GM21619 (cell line): Measurements from ENCODE around the gene EPN1.

Experiments
- ATAC-seq: cut with Tn5 transposase; IDR thresholded peaks from one replicate; pipeline ENCODE4 v1.9.1; 2021; ENCODE audit not compliant: unreplicated experiment

The EPN1 gene

DNA sequence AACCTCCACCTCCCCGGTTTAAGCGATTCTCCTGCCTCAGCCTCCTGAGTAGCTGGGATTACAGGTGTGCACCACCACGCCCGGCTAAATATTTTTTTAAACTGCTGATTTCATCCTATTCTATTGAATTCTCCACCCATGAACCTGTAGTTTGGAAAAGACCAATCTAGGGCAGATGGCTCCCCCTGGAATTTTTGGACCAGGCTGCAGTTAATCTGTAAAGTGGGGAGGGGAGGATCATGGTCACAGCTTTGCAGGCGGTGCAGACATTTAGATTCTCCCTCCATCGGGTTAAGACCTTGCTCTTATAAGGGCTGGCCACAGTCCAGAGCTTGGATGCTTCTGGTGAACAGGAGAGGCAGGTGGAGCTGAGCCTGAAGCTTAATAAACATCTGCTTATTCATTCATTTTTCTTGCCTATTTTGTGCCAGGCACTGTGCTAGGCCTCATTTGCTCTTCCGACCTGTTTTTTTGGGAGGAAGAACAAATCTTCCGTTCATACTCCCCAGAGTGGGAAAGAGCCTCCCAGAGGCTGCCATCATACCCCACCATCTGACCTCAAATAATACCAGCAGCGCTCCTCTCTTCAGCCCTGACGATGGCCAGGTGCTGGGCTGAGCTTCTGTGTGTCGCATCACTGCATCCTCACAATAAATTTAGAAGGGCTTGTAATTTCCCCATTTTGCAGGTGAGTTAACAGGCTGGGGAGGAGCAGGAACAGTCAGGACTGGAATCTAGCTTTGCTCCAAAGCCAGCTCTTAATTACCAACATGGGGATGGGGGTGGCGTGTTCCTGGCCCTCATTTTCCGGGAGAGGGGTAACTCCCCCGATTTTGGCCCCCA lies 27.9 kb upstream of the EPN1 start:
- ATAC-seq, result no peak

DNA sequence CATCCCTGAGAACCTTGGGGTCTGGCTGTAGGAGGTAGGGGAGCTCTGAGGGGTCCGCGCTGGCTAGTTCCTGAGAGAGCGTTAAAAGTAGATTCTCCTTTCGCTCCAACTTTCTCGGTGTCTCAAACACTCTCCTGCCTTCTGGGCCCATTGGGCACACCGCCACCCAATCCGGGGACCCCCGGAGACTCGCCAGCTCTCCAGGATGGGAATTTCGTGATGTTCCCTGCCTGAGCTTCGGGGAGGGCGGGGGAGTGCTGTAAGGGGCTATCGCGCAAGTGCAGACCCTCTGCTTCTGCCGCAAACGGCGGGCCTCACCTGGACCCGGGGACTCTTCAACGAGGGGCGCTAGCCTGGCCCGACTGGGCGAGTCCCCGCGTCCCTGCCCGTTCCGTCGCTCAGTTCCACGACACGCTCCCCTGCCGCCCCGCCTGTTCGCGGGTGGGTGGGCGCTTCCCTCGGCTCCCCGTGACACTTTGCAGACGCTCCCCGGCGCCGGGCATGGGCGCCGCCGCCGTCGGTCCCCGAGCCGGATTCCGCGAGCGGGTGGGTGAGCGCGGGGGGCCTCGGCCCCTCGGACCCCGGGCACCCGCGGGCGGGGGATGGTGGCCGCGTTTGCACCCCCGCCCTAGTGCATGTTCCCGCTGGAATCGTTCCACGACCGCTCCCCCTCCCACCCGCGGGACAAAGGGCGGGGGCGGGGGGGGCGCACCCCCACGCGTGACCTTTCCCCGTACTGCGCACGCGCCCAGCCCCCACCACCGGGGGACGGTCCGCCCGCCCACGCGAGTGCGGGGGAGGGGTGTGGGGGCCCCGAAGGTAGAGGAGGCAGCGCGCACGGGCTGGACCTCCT lies 27.1 kb upstream of the EPN1 start, which contains the start of gene CCDC106:
CCDC106 (plus strand) TSS at position 481 of the 853 bp plus-strand sequence. CDS start 835 bp downstream, outside the sequence.
- ATAC-seq, result no peak

DNA sequence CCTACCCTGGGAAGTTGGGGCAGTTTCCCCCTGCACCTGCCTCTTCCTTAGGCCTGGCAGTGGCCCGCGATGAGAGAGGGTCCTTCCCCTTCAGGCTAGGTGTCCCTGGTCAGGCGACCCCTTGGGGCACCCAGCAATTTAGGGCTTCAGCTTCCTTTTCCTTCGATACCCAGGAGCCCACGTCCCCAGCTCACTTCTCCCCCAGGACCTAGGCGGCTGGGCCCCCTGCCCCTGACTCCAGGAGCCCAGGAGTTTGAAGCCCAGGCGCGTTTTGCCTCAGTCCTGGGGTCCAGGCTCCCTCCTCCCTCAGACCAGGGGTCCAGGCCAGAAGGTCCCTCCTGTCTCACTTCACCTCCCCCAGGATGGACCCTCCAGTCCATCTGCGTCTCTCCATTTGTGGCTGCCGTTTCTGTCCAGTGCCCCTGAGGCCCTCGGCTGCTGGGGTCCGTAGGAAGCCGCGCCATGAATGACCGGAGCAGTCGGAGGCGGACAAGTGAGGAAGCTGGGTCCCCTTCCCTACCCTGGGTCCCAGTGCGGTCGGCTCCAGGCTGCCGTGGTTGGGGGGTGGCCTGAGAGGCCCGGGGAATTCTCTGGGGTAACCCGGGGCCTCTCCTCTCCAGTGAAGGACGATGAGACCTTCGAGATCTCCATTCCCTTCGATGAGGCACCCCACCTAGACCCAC lies 26.3 kb upstream of the EPN1 start:
- ATAC-seq, result no peak

DNA sequence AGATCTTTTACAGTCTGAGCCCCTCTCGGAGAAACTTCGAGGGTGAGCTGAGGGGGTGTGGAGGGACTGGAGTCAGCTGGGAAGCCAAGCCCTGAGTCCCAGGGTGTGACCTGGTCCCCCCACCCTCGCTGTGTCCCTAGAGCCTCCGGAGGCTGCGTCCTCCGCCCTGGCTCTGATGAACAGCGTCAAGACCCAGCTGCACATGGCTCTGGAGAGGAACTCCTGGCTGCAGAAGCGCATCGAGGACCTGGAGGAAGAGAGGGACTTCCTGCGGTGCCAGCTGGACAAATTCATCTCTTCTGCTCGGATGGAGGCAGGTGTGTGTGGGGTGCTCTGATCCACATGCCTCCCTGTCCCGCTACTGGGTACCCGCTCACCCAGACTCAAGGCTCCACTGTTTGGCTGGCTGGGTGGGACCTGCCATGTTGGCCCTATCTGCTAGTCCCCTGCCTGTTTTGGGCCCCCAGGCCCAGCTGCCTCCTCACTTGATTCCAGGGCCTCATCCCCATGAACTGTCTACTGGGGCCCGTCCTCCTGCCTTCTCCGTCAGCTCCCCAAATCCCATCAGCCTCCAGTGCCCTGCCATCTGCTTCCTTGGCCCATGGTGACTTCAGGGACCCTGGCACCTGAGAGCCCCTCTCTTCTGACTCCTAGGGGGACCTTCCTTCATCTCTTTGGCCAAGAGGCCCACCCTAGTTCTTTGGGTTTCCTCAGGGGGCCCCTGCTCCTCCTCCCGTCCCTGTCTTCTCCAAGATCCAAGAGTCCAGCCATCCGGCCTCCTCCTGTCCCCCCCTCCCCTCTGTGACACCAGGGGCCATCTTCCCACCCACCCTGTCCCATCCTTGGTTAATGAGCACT lies 25.5 kb upstream of the EPN1 start:
- no peak for ATAC-seq

DNA sequence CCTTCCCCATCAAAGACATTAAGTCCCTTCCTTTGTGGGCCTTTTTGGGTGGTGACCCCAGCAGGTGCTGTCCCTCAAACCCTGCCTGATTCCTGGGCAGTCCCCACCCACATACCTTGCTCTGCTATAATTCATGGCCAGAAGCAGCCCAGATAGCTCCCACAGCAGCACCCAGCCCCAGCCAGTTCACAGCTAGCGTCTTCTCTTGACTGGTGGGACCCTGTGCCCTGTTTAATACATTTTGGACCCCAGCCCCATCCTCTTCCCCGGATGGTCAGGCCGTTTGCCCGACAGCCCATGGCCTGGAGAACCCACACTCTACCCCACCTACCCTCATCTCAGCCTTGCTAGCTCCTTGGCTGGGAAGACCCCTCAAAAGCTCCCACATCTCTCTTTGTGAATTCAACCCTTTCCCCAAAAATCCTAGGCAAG lies 24.9 kb upstream of the EPN1 start:
- ATAC-seq, result no peak

DNA sequence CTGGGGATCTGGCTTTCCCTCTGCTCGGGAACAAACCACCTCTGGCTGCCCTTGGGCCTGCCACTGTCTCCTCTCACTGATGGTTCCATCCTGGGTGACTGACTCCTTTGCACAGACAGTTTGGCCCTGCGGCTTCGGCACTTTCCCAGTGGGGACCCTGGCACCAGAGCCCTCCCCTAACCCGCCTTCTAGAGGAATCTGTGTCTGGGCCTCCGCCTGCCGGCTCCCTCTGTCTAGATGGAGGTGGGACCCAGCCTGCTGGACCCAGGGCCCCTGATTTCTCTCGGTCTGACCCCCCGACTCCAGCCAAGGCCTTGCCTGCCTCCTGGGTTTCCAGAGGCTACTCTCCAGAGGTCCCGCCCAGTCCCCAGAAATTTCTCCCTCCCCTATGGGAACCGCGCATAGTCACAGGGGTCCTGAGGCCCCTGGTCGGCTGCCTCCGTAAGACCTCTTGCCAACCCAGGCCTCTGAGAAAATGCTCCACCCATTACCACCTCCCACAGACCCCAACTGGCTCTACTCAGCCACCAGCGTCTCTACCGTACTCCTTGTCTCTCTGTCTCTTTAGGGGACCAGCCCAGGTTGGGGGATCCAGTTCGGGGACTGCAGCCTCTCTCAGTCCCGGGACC lies 24.3 kb upstream of the EPN1 start:
- no peak for ATAC-seq

DNA sequence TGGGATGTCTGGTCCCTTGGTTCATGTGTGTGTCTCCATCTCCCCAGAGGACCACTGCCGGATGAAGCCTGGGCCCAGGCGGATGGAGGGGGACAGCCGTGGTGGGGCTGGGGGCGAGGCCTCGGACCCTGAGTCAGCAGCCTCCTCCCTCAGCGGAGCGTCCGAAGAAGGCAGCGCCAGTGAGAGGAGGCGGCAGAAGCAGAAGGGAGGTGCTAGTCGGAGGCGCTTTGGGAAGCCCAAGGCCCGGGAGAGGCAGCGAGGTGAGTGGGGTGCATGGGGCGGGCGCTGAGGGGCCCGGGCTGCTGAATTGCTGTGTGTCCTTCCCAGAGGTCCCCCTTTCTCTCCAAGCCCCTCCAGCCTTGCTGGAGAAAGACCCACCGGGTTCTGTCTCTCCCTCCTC lies 23.8 kb upstream of the EPN1 start:
- no peak for ATAC-seq

DNA sequence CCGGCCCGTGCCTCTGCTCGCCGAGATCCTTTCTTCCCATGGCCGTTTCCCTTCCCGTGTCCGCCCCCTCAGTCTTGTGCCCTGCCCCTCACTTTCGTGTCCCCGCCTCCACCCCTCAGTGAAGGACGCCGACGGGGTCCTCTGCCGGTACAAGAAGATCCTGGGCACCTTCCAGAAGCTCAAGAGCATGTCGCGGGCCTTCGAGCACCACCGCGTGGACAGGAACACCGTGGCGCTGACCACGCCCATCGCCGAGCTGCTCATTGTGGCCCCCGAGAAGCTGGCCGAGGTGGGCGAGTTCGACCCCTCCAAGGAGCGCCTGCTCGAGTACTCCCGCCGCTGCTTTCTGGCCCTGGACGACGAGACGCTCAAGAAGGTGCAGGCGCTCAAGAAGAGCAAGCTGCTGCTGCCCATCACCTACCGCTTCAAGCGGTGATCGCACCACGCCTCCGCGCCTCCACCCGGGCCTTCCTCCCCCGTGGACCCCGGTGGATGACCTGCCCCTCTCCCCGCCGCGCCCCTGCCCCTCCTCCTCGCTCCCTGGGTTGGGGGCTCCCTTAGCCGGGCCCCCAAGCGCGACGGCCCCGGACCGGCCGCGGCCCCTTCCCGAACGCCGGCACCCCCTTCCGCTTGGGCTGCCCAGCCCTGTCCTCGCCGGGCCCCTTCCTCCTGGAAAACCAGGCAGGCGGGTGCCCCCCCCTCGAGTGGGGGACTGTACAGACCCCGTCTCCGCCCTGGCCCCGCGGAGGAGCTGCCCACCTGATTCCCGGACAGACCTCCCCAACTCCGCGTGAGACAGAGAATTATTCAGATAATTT lies 22.5 kb upstream of the EPN1 start:
- ATAC-seq, result no peak

DNA sequence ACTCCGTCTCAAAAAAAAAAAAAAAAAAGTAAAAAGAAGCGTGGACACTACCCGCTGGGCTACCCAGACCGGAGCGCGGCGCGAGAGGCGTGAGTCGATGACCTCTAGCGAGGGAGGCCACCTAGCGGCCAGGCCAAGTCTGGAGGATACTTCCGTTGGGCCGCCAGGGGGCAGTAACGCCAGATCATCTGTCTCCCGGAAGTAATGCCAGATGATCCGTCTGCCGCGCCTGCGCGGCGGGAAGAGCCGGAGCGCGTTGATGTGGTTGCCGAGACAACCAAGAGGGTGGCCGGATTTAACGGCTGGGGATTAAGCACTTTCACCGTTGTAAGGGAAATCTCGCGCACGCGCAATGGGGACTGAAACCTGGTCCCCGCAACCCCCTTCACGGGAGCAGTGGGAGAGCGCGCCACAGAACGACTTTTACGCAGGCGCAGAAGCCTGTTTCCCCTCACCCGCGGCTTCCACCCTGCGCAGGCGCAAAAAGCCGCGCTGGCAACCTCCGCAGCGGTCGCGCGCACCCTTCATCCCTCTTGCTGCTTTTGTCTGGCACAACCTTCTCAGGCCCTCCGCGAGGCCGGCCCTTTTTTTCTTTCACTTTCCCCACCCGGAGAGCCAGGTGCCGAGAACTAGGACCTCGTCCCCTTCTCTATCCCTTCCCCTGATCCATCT lies 21.2 kb upstream of the EPN1 start:
- ATAC-seq, result peak; percentile 34

DNA sequence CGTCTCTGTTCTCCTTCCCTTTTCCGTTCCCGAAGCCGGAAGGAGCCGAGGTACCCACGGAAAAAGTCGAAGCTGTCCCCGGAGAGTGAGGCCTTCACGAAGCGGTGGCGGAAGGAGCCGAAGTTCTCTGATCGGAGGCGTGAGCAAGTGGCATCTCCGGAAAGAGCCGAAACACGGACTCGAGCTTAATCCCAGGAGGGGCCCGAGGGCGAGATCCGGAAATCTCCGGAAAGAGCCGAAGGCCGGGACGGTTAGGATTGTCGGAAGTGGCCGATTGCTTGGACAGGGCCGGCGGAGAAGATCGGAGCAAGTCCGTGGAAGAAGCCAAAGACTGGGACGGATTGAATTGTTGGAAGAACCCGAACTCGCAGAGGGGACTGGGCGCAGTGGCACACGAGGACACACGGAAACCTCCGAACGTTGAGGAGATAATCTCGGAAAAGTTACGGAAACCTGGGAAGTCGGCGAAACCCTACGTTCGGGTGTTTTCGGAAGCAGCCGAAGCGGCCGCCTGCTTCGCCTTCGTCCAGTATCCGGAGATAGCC lies 20.6 kb upstream of the EPN1 start:
- peak; percentile 50 for ATAC-seq

DNA sequence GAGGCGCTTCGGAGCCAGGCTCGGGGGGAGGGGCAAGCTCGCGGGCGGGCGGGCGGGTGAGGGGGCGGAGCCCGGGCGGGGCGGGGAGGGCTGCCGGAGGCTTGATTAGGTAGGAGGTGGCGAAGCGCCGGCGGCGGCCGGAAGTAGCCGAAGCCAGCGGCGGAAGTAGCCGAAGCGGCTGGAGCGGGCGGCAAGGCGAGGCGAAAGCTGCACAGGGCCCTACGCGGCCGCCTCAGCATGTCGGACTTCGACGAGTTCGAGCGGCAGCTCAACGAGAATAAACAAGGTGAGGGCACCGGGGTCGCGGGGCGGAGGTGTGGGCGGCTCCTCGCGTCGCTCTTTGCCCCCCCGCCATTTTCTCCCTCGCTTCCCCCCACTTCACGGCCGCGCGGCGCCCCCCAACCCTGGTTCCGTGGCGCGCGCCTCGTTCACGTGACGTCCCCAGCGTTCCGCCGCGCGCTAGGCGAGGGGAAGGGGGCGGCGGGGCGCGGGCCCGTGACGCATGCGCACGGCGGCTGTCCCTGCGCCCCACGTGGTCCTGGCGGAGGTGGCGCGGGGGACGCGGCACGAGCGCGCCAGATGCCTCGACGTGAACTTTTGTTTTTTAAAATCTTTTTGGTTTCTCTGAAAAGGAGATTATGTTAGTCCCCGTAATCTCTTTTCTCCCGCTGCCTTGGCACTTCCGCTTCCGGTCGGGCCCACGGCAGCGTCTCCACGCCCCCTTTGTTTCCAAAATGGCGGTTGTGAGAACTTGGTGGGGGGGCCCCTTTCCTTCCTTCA lies 20.0 kb upstream of the EPN1 start, which contains the start of gene U2AF2:
U2AF2 (plus strand) TSS at position 168 of the 780 bp plus-strand sequence; CDS start at position 238, 70 bp downstream.
- ATAC-seq, result peak; percentile 32

DNA sequence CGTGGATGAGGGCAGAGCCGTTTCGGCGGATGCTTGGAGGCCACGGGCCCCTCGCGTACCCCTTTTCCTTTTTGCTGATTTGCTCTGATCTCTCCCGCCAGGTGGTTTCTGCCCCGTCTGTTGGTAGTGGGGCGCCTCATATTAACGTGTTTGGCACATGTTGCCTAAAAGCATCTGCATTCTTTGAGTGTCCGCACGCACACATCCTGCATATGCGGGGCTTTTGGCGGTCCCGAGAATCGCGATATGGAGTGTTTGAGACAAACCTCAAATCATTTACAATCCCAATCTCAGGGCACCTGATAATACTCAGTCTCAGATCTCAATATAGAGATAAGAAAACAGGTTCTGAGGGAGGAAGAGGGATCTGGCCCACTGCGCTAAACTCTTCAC lies 19.4 kb upstream of the EPN1 start:
- no peak for ATAC-seq

DNA sequence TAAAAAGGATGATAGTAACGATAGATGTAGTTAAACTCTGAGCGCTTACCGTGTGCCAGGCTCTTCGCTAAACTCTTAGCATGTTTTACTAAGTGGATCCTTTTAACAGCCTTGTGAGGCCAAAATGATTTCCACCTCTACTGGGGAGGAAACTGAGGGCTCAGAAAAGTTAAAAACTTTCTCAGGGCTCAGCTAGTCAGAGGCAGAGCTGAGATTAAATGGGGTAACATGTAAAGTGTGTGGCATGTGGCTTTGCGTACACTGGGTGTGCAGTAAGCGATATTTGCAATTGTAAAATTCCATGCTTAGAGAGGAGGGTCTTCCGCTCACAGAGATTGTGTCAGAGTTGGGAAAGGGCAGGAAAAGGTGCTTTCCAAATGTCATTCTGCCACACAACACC lies 18.5 kb upstream of the EPN1 start:
- no peak for ATAC-seq

DNA sequence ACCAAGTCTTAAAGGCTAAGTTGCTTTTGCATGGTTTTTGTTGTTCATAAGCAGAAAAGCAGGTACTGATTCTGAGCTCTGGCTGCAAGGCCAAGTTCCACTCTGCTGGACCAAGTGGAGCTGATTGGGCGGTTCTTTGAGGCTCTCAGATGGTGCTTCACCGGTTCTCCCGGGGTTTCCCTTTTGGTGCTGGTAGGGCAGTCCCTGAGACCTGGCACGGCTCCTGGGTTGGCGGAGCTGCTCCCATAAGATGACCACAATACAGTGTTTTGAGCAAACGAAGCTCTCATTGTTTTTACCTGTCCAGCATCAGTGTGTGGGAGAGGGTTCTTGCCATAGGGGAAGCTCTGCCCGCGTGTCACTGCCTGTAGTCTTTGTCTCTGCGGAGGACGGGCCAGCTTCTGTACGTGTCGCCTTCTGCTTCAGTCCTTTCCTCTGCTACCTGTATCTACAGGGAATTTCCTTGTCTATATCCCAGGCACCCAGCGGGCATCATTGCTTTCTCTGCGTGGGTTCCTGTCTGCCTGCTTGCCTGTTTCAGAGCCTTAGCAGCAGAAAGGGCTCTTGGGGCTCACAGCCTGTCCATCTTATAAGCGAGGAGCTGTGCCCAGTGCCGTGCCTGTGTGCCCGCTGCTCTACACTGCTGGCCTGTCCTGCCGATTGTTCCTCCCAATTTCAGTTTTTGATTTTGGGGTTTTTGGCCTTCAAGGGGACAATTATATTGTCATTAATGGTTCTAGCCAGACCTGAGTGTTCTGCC lies 17.9 kb upstream of the EPN1 start:
- ATAC-seq, result no peak

DNA sequence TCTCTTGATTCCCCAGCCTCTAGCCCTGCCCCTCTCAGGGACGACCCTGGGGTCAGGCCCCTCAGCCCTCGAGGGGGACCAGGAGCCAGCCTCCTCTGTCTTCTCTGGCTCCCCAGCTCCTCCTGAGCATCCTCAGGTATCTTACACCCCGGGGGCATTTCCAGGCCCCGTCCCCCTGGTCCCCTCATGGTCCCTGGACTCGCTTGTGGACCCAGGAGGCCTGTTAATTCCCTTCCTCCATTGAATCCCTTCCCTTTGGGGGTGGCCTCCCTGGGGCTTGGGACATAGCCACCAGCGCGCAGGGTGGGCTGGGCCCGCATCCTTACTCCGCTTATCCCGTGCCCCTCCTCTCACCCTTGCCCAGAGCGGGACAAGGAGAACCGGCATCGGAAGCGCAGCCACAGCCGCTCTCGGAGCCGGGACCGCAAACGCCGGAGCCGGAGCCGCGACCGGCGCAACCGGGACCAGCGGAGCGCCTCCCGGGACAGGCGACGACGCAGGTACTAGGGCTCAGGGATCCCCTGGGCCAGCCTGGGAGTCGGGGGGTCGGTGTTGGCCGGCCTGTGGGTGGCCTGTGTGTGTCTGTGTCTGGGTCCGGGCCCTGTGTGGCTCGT lies 16.1 kb upstream of the EPN1 start:
- ATAC-seq, result no peak

DNA sequence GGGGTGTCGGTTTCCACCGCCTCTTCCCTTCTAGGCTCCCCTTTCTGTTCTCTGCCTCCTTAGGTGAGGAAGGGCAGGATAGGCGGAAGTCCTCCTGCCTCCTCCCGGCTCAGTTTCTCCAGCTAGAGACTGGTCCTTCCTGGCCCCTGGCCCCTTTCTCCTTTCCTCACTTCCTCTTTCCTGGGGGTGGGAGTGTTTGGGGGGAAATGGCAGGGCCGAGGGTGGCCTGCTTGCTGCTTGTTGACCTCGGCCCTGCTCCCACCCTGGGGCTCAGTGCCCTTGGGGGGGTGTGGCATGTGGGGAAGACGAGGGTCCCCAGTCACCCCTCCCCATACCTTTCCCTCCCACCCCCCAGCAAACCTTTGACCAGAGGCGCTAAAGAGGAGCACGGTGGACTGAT lies 15.2 kb upstream of the EPN1 start:
- no peak for ATAC-seq
